Common myeloid progenitor, CD34-positive (primary cell): ENCODE data around the gene DLGAP3.

Source experiments
- CTCF ChIA-PET: fragments of 350-600 bp; sonication (Branson Sonifier 250); formaldehyde crosslinking; loops from one replicate; lab custom pipeline; 2021; ENCODE audit warnings: antibody characterized with exemption; lab: Charles Lee
- POLR2A ChIA-PET: fragments of 350-600 bp; sonication (Branson Sonifier 250); formaldehyde crosslinking; loops from one replicate; lab custom pipeline; 2021; ENCODE audit warnings: antibody characterized with exemption; lab: Charles Lee
- DNase-seq, 3 donors: peaks; one replicate each; pipeline versions ENCODE4 v3.0.0 to v3.0.0-alpha.2; 2013
- H3K27ac ChIP-seq, 2 experiments: 1 replicate in 1 of 2; 2 replicates in 1 of 2; pipeline ENCODE4 v1.7.0; 2013; ENCODE audit warnings: inconsistent platforms in 2 of 2, low read length in 2 of 2, mild to moderate bottlenecking in 2 of 2, low read depth in 1 of 2, moderate library complexity in 1 of 2; ENCODE audit not compliant: severe bottlenecking in 2 of 2, insufficient read depth in 1 of 2, poor library complexity in 1 of 2
- H3K27me3 ChIP-seq, 5 experiments: replicated peaks in 2 of 5; 1 replicate in 3 of 5; 2 replicates in 2 of 5; pipeline versions ENCODE4 v1.6.1 to v1.7.0; 2013; ENCODE audit warnings: low read length in 4 of 5, mild to moderate bottlenecking in 2 of 5, moderate library complexity in 2 of 5, inconsistent platforms in 1 of 5; ENCODE audit not compliant: insufficient read depth in 5 of 5, control insufficient read depth in 4 of 5
- H3K36me3 ChIP-seq, 4 experiments: 1 replicate in 2 of 4; 2 replicates in 2 of 4; pipeline versions ENCODE4 v1.6.1 to v1.7.0; 2013; ENCODE audit warnings: low read length in 3 of 4, control low read depth in 1 of 4, mild to moderate bottlenecking in 1 of 4; ENCODE audit not compliant: control insufficient read depth in 4 of 4, insufficient read depth in 4 of 4
- H3K4me1 ChIP-seq, 4 experiments: 1 replicate in 3 of 4; 2 replicates in 1 of 4; pipeline versions ENCODE4 v1.6.1 to v1.7.1; 2013; ENCODE audit warnings: low read length in 3 of 4, mild to moderate bottlenecking in 3 of 4, control low read depth in 1 of 4, inconsistent platforms in 1 of 4, moderate library complexity in 1 of 4; ENCODE audit not compliant: control insufficient read depth in 4 of 4, insufficient read depth in 4 of 4; ENCODE audit errors: control extremely low read depth in 1 of 4
- H3K4me3 ChIP-seq, 7 experiments: 1 replicate in 4 of 7; 2 replicates in 3 of 7; pipeline versions ENCODE4 v1.5.1 to v1.7.0; 2013; ENCODE audit warnings: mild to moderate bottlenecking in 7 of 7, low read length in 6 of 7, moderate library complexity in 6 of 7, inconsistent platforms in 2 of 7, low read depth in 2 of 7, control low read depth in 1 of 7; ENCODE audit not compliant: insufficient read depth in 4 of 7, control insufficient read depth in 1 of 7; ENCODE audit errors: extremely low read depth in 1 of 7
- H3K9me3 ChIP-seq, 5 experiments: 1 replicate in 4 of 5; 2 replicates in 1 of 5; pipeline versions ENCODE4 v1.6.1 to v1.7.1; 2013; ENCODE audit warnings: low read length in 4 of 5, mild to moderate bottlenecking in 2 of 5, inconsistent platforms in 1 of 5, low read depth in 1 of 5, moderate library complexity in 1 of 5; ENCODE audit not compliant: control insufficient read depth in 4 of 5, insufficient read depth in 2 of 5; ENCODE audit errors: control extremely low read depth in 1 of 5
- WGBS: methylation state at CpG from one replicate; pipeline ENCODE4 v1.1.5; 2013; ENCODE audit not compliant: insufficient coverage; 5-methylcytosine and 5-hydroxymethylcytosine counted together

DLGAP3 gene

GRCh38 chr1:34906756-34907155 lies 22.7 kb downstream of the DLGAP3 start:
- Histone ChIP-seq H3K27ac (no peak overlapping the region), H3K36me3 (no peaks in the 10 kb centered on the region), H3K27me3 (peaks cover 0 to 9% (median 2%) of the 10 kb centered on the region in 5 experiments), H3K4me3 (no peak overlapping the region), H3K4me1 (no peaks in the 10 kb centered on the region), H3K9me3 (no peaks in the 10 kb centered on the region)
- CTCF ChIA-PET: interaction anchor here (1.4 kb wide), 1 partner anchor 12 kb away, joined by 3 read pairs; no protein-coding TSS in a partner anchor
- POLR2A ChIA-PET: no interaction called here
- DNase-seq: no peak
- WGBS: 63% methylated on average over 2 of the region's 4 CpGs

- WGBS: no CpG with 5 or more reads among the region's 1 CpG
- no peaks in the 10 kb centered on the region for H3K36me3 ChIP-seq
- CTCF ChIA-PET: interaction anchor here (1.4 kb wide), 1 partner anchor 13 kb away, joined by 3 read pairs; no protein-coding TSS in a partner anchor
- H3K4me3 ChIP-seq: no peak overlapping the region
- no peaks in the 10 kb centered on the region for H3K4me1 ChIP-seq
- no peak for DNase-seq
- no peaks in the 10 kb centered on the region for H3K9me3 ChIP-seq
- POLR2A ChIA-PET: no interaction called here
- H3K27me3 ChIP-seq: peaks cover under 1 to 13% (median 2%) of the 10 kb centered on the region in 5 experiments
- no peak overlapping the region for H3K27ac ChIP-seq
These were observed 23.2 kb downstream of the DLGAP3 start for GRCh38 chr1:34906222-34906621.

- Histone ChIP-seq H3K27me3 (peaks cover 2 to 13% (median 2%) of the 10 kb centered on the region in 5 experiments), H3K4me3 (no peak overlapping the region), H3K36me3 (no peaks in the 10 kb centered on the region), H3K4me1 (no peaks in the 10 kb centered on the region), H3K27ac (no peak overlapping the region), H3K9me3 (no peaks in the 10 kb centered on the region)
- CTCF ChIA-PET: interaction anchor here (0.5 kb wide), 1 partner anchor 346 kb away, joined by 3 read pairs; no protein-coding TSS in a partner anchor
- POLR2A ChIA-PET: no interaction called here
- no peak for DNase-seq
- 96% methylated on average over 10 of the region's 12 CpGs for WGBS
These were observed 24.4 kb downstream of the DLGAP3 start for GRCh38 chr1:34905098-34905459.

- CTCF ChIA-PET: no interaction called here
- H3K27ac ChIP-seq: no peak overlapping the region
- no peak overlapping the region for H3K4me3 ChIP-seq
- H3K36me3 ChIP-seq: no peaks in the 10 kb centered on the region
- H3K4me1 ChIP-seq: no peaks in the 10 kb centered on the region
- WGBS: 95% methylated on average over 22 of the region's 33 CpGs
- H3K9me3 ChIP-seq: no peaks in the 10 kb centered on the region
- POLR2A ChIA-PET: no interaction called here
- DNase-seq: no peak
- peaks cover 0 to 12% (median 2%) of the 10 kb centered on the region in 5 experiments for H3K27me3 ChIP-seq
These were observed 25.0 kb downstream of the DLGAP3 start for GRCh38 chr1:34904236-34905097.

- H3K4me1 ChIP-seq: no peaks in the 10 kb centered on the region
- H3K27me3 ChIP-seq: peaks cover 0 to 12% (median 5%) of the 10 kb centered on the region in 5 experiments
- H3K27ac ChIP-seq: no peak overlapping the region
- WGBS: 88% methylated on average over 5 of the region's 7 CpGs
- no peak overlapping the region for H3K4me3 ChIP-seq
- no peak for DNase-seq
- no peaks in the 10 kb centered on the region for H3K36me3 ChIP-seq
- ChIA-PET CTCF (no interaction called here), POLR2A (no interaction called here)
- H3K9me3 ChIP-seq: no peaks in the 10 kb centered on the region
These were observed 27.5 kb downstream of the DLGAP3 start for GRCh38 chr1:34901919-34902318.

GRCh38 chr1:34900775-34901502 lies 28.5 kb downstream of the DLGAP3 start:
- no peaks in the 10 kb centered on the region for H3K36me3 ChIP-seq
- no peak overlapping the region for H3K27ac ChIP-seq
- peaks cover 0 to 12% (median 7%) of the 10 kb centered on the region in 5 experiments for H3K27me3 ChIP-seq
- no peak for DNase-seq
- CTCF ChIA-PET: interaction anchor here (0.5 kb wide), 1 partner anchor 338 kb away, joined by 3 read pairs; no protein-coding TSS in a partner anchor
- POLR2A ChIA-PET: interaction anchor here (0.6 kb wide), 1 partner anchor 83 kb away, joined by 3 read pairs; no protein-coding TSS in a partner anchor
- no peak overlapping the region for H3K4me3 ChIP-seq
- no peaks in the 10 kb centered on the region for H3K4me1 ChIP-seq
- WGBS: 82% methylated on average over 12 of the region's 13 CpGs
- H3K9me3 ChIP-seq: no peaks in the 10 kb centered on the region
